ENCODE measurements around the gene HBEGF.

GRCh38 chr5:140358738-140359310 is 12.4 kb upstream of the HBEGF start:
- no peak for TF ChIP-seq CTCF (IDR thresholded peaks at IDR 0.05 in 2 of 3, conservative IDR thresholded peaks at IDR 0.05 in 1 of 3; ENCODE audit: control insufficient read depth in 2 of 3, extremely low read depth in 1 of 3, insufficient read depth in 1 of 3, low read depth in 3 of 3, low read length in 3 of 3)
- TF ChIP-seq EZH2 (IDR thresholded peaks at IDR 0.05; ENCODE audit: borderline replicate concordance, control insufficient read depth, low read depth, low read length): no peak
- no peak for TF ChIP-seq HDGF (IDR thresholded peaks at IDR 0.05)
- TF ChIP-seq, protein P1, sequence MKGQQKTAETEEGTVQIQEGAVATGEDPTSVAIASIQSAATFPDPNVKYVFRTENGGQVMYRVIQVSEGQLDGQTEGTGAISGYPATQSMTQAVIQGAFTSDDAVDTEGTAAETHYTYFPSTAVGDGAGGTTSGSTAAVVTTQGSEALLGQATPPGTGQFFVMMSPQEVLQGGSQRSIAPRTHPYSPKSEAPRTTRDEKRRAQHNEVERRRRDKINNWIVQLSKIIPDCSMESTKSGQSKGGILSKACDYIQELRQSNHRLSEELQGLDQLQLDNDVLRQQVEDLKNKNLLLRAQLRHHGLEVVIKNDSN (IDR thresholded peaks at IDR 0.05; ENCODE audit: borderline replicate concordance, extremely low read length, insufficient read depth, low read depth, low read length): no peak
- no peak for TF ChIP-seq ESRRA (IDR thresholded peaks at IDR 0.05; ENCODE audit: low read length)
- no peak for TF ChIP-seq POLR2AphosphoS2 (IDR thresholded peaks at IDR 0.05; ENCODE audit: low read depth, low read length)
- TF ChIP-seq ZNF217 (IDR thresholded peaks at IDR 0.05): no peak
- no peak for TF ChIP-seq NR2C2 (IDR thresholded peaks at IDR 0.05; ENCODE audit: borderline replicate concordance, control insufficient read depth, insufficient read length, low read depth)
- TF ChIP-seq SRF (IDR thresholded peaks at IDR 0.05; ENCODE audit: low read depth in 2 of 2, low read length in 2 of 2): no peak
- TF ChIP-seq RAD21 (IDR thresholded peaks at IDR 0.05; ENCODE audit: insufficient read depth, low read depth, low read length): no peak
- no peak for TF ChIP-seq RFX5 (IDR thresholded peaks at IDR 0.05; ENCODE audit: low read depth, low read length)
- TF ChIP-seq RCOR1 (conservative IDR thresholded peaks at IDR 0.05; ENCODE audit: low read depth, low read length): no peak
- TF ChIP-seq MTA2 (IDR thresholded peaks at IDR 0.05; ENCODE audit: low read depth): no peak

Measured in GM12878 (cell line).